GM12875 (cell line): ENCODE results near the gene SPRED2.

Source experiments
- H3K4me3 ChIP-seq: one replicate; pipeline ENCODE4 v1.5.1; 2011; ENCODE audit warnings: low read depth, low read length, control low read depth
- TF ChIP-seq, protein P1 (sequence below): IDR thresholded peaks from 2 replicates; pipeline ENCODE4 v1.5.1; 2011; ENCODE audit warnings: low read depth, mild to moderate bottlenecking, control low read depth, inconsistent platforms, low read length, moderate library complexity, borderline replicate concordance; ENCODE audit not compliant: insufficient read depth

SPRED2 gene

DNA sequence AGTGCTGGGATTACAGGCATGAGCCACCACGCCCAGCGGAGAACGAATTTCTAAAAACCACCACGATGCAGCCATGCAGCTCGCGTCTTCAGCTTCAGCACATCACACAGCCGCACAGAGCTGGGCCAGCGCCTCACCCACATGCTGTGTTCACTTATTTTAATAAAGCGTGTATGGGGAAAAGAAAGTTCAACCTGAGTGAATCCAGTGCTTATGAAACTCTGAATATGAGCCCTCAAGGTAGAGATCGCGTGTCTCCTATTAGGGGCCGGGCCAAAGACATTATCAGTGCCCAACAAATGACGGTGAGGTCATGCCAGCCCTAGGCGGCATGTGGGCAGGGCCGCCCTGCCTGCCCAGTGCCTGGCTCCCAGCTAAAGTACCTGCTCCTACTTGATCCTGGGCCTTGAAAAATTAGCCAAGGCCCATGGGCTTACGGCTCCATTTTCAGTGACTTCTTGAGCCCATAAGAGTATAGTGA lies 44.3 kb downstream of the SPRED2 start:
- no peak overlapping the region for H3K4me3 ChIP-seq

DNA sequence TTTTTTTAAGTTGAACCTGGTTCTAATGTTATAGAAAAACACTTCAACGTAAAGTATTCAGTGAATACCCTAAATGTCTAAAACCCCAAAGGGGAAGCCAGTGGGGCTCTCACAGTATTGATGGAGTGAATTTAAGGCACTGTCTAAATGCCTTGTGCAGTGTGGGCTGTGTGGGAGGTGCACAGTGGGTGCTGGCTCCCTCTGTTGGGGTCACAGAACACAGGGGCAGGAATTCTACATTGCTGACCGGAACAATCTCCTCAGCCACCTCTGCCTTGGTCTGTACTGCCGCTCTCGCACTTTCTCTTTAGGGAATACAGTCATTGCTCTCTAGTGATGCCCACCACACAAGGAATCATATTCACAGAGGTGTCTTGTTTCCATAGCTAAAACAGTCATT lies 45.4 kb downstream of the SPRED2 start:
- TF ChIP-seq, protein P1, sequence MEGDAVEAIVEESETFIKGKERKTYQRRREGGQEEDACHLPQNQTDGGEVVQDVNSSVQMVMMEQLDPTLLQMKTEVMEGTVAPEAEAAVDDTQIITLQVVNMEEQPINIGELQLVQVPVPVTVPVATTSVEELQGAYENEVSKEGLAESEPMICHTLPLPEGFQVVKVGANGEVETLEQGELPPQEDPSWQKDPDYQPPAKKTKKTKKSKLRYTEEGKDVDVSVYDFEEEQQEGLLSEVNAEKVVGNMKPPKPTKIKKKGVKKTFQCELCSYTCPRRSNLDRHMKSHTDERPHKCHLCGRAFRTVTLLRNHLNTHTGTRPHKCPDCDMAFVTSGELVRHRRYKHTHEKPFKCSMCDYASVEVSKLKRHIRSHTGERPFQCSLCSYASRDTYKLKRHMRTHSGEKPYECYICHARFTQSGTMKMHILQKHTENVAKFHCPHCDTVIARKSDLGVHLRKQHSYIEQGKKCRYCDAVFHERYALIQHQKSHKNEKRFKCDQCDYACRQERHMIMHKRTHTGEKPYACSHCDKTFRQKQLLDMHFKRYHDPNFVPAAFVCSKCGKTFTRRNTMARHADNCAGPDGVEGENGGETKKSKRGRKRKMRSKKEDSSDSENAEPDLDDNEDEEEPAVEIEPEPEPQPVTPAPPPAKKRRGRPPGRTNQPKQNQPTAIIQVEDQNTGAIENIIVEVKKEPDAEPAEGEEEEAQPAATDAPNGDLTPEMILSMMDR, result no peak
- H3K4me3 ChIP-seq, result no peak overlapping the region

More for the DNA sequence above, 44.3 kb downstream of the SPRED2 start:
- TF ChIP-seq, protein P1, result no peak

DNA sequence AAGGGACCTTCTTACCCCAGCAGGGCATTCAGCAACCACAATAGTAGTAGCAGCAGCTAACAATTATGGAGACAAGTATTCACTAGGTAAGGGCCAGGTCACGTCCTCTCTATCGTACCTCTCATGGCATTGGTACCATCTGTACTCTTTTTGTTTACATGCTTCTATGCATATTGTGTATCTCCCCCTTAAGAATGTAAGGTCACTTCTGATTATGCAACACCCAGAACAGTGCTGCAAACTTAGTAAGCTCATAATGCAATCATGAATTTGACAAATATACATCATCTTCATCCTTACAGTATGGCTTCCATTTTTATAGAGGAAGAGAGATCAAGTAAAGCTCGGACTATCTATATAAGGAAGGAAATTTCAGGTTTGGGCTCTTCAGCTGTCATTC lies 46.1 kb downstream of the SPRED2 start:
- no peak overlapping the region for H3K4me3 ChIP-seq
- TF ChIP-seq, protein P1, result no peak

DNA sequence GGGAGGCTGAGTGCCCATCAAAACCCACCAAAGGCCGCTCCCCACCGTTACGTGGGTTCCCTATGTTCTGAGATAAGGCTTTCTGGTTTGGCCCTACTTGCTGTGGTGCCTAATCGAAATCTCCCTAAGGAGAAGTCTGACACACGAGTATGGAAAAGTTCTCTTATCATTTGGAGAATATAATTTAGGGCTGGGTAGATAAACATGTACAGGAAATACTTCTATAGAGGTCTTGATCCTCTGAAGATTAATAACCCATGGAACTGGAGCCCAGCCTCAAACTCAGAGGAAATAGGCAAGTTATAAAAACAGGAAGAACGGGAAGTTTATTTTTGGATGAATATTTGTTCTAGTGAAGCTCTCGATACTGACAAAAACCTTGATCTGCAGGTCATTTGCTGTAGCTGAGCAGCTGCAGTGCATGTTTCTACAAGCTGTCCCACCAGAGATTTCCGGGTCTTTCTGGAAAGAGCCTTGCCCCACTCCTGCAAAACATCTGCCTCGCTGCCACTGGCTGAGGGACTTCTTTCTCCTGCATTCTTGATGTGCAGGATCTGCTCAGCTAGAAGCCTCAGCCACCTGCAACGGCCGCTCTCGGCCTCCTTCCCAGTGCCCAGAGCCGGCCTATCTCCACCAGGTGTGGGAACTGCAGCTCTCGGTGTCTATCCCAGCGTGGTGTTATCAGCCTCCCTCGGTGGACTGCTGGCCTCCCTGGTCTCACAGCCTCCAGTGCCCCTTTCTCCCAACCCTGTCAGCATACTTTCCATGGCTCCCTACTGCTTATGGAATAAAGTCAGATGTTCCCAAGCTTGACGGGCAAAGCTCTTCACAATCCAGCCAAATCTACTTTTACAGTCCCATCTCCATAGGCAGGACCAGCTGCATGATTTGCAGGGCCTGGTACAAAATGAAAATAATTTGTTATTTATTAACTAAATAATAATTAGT lies 48.6 kb downstream of the SPRED2 start:
- TF ChIP-seq, protein P1, result no peak
- no peak overlapping the region for H3K4me3 ChIP-seq

DNA sequence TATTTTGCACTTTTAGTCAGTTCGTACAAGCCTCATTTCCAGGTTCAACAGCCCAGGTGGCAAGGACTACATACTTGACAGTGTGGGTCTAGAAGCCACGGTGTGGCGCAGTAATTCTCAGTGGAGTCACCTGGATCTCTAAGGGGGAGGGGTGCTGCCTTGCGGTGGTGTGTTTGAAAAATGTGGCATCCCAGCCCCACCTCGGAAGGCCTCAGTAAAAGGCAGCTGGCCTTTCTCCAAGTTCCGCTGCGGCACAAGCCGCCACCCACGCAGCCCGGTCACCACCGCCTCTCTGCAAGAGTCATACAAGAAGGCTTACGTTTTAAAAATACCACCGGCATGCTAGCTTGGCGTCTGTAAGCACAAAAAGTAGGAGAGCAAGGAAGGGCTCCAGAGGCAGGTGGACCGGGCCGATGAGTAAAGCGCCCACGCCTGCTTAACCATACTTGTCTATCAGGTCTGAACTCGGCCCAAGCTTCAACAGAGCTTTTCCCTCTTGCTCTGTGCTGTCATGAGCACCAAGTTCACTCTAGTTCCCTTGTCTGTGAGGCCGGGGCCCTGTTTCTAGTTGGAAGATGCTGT lies 49.5 kb downstream of the SPRED2 start:
- no peak overlapping the region for H3K4me3 ChIP-seq
- TF ChIP-seq, protein P1, result peak; percentile 21; the same call in 1 of the 2 replicates

DNA sequence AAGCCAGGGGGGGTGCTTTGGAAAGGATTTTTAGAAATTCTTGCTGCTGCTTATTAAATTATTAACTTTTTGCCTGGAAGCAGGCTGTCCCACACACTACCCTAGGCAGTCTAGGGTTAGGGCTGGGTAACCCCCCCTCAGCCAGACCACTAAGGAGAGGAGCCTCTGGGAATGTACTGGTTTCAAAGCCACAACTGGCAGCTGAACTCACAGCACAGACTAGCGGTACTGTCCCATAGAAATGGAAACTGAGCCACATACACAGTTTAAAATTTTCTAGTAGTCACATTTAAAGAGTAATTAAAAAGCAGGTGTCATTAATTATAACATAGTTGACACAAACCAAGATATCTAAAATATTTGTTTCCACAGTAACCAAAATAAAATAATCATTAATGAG lies 50.1 kb downstream of the SPRED2 start:
- TF ChIP-seq, protein P1, result no peak
- H3K4me3 ChIP-seq, result no peak overlapping the region
